ENCODE data around the gene GJC3.

- TF ChIP-seq CTCF (IDR thresholded peaks at IDR 0.05): no peak
- TF ChIP-seq POLR2A (IDR thresholded peaks at IDR 0.05): no peak
Measured at GRCh38 chr7:99919814-99920112, 9.7 kb downstream of the GJC3 start.
